Measurements from ENCODE around the gene FNIP2.

FNIP2 gene

DNA sequence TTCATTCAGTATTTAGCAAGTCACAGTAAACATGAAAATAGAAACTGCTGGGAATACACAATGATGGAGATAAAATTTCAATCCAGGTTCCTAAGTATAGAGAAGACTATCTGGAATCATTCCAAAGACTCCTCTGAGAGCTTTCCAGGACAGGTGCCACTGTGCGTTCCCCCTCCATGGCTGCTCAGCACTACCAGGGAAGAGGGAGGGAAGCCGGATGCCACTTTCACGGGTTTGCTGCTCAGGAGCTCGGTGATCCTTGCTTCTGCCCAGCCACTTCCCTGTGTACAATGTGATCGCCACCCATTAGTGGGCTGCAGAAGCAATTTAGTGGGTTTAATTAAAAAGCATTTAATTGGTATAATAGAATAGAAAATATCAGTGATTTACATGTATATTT lies 94.5 kb downstream of the FNIP2 start:
- no peaks in the 10 kb centered on the region for H3K36me3 ChIP-seq (ENCODE audit: control insufficient read depth, insufficient read depth, low read length)
- TF ChIP-seq, protein P1, sequence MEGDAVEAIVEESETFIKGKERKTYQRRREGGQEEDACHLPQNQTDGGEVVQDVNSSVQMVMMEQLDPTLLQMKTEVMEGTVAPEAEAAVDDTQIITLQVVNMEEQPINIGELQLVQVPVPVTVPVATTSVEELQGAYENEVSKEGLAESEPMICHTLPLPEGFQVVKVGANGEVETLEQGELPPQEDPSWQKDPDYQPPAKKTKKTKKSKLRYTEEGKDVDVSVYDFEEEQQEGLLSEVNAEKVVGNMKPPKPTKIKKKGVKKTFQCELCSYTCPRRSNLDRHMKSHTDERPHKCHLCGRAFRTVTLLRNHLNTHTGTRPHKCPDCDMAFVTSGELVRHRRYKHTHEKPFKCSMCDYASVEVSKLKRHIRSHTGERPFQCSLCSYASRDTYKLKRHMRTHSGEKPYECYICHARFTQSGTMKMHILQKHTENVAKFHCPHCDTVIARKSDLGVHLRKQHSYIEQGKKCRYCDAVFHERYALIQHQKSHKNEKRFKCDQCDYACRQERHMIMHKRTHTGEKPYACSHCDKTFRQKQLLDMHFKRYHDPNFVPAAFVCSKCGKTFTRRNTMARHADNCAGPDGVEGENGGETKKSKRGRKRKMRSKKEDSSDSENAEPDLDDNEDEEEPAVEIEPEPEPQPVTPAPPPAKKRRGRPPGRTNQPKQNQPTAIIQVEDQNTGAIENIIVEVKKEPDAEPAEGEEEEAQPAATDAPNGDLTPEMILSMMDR (IDR thresholded peaks at IDR 0.05), result no peak

DNA sequence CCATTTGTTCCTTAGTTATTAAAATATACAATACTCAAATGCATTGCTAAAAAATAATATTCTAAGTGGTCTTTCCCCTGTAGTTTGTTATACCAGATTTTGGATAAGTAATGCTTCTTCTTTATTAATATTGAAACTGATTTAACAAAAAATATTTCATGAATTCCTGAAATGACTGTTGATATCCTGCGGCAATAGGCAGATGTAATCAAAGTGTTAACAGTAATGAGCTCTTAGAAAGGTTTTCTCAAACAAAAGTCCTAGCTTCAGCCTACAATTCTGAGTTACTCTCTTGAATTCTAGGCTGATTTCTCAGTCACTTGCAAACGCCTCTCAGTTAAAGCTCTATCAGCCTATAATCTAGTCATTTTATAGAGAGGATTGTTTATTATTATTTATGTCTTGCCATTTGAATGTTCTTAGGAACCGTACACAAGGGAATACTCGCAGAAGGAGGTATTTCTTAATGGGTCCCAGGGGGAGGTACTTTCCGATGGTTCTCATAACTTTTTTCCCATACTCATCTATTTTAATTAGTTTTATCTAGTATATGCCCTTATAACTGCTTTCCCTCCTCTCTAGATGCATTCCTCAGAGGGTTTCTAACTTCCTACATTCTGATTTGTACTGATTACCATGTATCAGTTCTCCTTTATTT lies 96.8 kb downstream of the FNIP2 start:
- TF ChIP-seq, protein P1 (IDR thresholded peaks at IDR 0.05), result no peak
- Histone ChIP-seq H3K4me2 (ENCODE audit: low read length) (no peak overlapping the region), H3K4me3 (ENCODE audit: low read depth, low read length) (no peak overlapping the region), H3K9me3 (ENCODE audit: control insufficient read depth, low read length) (no peaks in the 10 kb centered on the region), H3K79me2 (no peaks in the 10 kb centered on the region), H3K36me3 (ENCODE audit: control insufficient read depth, insufficient read depth, low read length) (no peaks in the 10 kb centered on the region), H3K27ac (no peak overlapping the region), H3K27me3 (ENCODE audit: control insufficient read depth, insufficient read depth, low read length) (no peaks in the 10 kb centered on the region), H3K4me1 (no peaks in the 10 kb centered on the region), H3K9ac (no peak overlapping the region), H2AFZ (no peak overlapping the region)

More for the DNA sequence above, 94.5 kb downstream of the FNIP2 start:
- no peak overlapping the region for H3K4me2 ChIP-seq (ENCODE audit: low read length)
- H2AFZ ChIP-seq, result no peak overlapping the region
- no peaks in the 10 kb centered on the region for H3K79me2 ChIP-seq
- H3K9me3 ChIP-seq (ENCODE audit: control insufficient read depth, low read length), result no peaks in the 10 kb centered on the region
- H3K4me1 ChIP-seq, result no peaks in the 10 kb centered on the region
- no peaks in the 10 kb centered on the region for H3K27me3 ChIP-seq (ENCODE audit: control insufficient read depth, insufficient read depth, low read length)
- H3K4me3 ChIP-seq (ENCODE audit: low read depth, low read length), result no peak overlapping the region
- H3K27ac ChIP-seq, result no peak overlapping the region
- H3K9ac ChIP-seq, result no peak overlapping the region

DNA sequence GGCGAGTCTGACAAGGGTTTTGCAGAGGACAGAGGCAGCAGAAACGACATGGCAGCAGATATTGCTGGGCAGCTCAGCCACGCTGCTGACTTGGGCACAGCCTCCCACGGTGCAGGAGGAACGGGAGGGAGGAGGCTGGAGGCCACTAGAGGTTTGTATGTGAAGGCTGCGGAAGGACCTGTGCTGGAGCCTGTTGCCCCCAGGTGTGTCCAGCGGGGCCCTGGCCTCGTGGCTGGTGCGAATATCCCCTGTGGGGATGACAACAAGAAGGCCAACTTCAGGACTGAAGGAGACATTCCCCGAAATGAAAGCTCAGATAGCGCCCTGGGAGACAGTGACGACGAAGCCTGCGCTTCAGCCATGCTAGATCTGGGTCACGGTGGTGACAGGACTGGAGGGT lies 100.2 kb downstream of the FNIP2 start:
- no peaks in the 10 kb centered on the region for H3K9me3 ChIP-seq (ENCODE audit: control insufficient read depth, low read length)
- no peaks in the 10 kb centered on the region for H3K36me3 ChIP-seq (ENCODE audit: control insufficient read depth, insufficient read depth, low read length)

DNA sequence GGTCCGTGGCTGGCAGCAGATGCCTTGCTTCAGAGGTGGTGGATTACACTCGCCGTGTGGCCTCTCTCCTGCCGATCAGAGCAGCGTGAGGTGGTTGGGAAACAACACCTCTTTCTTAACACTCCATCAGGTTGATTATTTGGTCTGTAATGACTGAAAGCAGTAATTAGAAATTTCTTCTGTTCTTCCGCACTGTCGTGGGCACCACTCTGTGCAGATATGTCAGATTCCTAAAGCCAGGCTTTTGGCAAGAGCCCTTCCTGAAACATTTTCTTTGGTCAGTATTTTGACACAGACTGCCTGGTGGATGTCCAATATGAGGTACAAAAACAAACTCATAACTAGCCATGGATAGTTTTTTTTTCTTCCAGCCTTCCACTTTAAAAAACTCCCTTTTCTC lies 100.9 kb downstream of the FNIP2 start:
- Histone ChIP-seq H3K79me2 (no peaks in the 10 kb centered on the region), H3K27ac (no peak overlapping the region)

More for the DNA sequence above, 100.2 kb downstream of the FNIP2 start:
- Histone ChIP-seq H3K4me2 (ENCODE audit: low read length) (no peak overlapping the region), H3K4me1 (no peaks in the 10 kb centered on the region), H3K9ac (no peak overlapping the region), H3K27ac (no peak overlapping the region), H3K79me2 (no peaks in the 10 kb centered on the region), H3K27me3 (ENCODE audit: control insufficient read depth, insufficient read depth, low read length) (no peaks in the 10 kb centered on the region), H2AFZ (no peak overlapping the region), H3K4me3 (ENCODE audit: low read depth, low read length) (no peak overlapping the region)
- TF ChIP-seq, protein P1 (IDR thresholded peaks at IDR 0.05), result no peak

More for the DNA sequence above, 100.9 kb downstream of the FNIP2 start:
- Histone ChIP-seq H3K4me1 (no peaks in the 10 kb centered on the region), H3K9me3 (ENCODE audit: control insufficient read depth, low read length) (no peaks in the 10 kb centered on the region), H3K4me2 (ENCODE audit: low read length) (no peak overlapping the region), H3K27me3 (ENCODE audit: control insufficient read depth, insufficient read depth, low read length) (no peaks in the 10 kb centered on the region), H3K9ac (no peak overlapping the region), H2AFZ (no peak overlapping the region), H3K4me3 (ENCODE audit: low read depth, low read length) (no peak overlapping the region), H3K36me3 (ENCODE audit: control insufficient read depth, insufficient read depth, low read length) (no peaks in the 10 kb centered on the region)
- TF ChIP-seq, protein P1 (IDR thresholded peaks at IDR 0.05), result no peak

Data from parathyroid adenoma (tissue), 2 donors.